Measurements from ENCODE around the gene ZNF398.
"Not testable (repeated sequence)": the region's sequence is repeated elsewhere in the genome, so short reads cannot be mapped to it uniquely, and the experiment has no call there.

Gene ZNF398

DNA sequence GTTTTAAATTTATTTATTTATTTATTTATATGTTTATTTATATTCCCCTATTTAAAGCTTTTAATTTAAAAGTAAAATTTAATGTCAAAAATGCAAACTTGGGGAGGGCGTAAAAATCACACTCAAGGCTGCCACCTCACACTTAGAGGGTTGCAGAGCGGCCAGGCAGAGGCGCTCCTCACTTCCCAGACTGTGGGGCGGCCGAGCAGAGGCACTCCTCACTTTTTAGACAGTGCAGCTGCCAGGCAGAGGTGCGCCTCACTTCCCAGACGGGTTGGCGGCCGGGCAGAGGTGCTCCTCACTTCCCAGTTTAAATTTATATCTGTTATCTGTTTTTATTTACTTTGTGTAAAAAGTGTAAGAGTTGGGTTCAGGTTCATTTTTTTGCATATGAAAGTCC, 11.1 kb upstream of the ZNF398 start:
- Mint-ChIP-seq H3K27me3 (no peaks in the 10 kb centered on the region), H3K4me3 (no peak overlapping the region), H3K4me1 (ENCODE audit: low read depth) (no peaks in the 10 kb centered on the region), H3K36me3 (ENCODE audit: low read depth) (peaks cover 29% of the 10 kb centered on the region), H3K9me3 (no peaks in the 10 kb centered on the region), H3K27ac (no peak overlapping the region)

DNA sequence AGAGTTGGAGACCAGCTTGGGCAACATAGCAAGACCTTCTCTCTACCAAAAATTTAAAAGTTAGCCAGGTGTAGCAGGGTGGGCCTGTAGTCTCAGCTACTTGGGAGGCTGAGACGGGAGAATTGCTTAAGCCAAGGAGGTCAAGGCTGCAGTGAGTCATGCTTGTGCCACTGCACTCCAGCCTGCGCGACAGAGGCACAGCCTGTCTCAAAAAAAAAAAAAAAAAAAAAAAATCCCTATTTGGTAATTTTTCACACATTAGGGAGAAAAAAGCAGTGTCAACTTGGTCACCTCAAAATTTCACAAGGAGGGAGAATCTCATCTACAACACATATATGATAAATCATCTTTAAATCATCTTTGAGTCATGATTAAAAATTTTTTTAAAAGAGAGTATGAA, 6.4 kb upstream of the ZNF398 start:
- Mint-ChIP-seq H3K4me3 (no peak overlapping the region), H3K27me3 (no peaks in the 10 kb centered on the region)

DNA sequence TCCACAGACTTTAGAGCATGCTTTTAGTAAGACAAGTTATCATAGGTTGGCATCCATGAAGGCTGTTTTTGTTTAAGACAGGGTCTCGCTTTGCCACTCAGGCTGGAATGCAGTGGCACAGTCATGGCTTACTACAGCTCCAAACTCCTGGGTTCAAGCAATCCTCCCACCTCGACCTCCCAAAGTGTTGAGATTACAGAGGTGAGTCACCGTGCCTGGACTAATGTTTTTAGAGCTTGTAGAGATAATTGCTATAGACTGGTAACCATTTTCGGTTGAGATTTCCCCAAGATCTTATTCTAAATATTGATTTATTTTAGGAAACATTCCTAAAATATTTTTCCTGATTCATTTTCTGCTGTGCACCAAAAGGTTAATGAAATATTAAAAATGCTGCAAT, 5.4 kb upstream of the ZNF398 start:
- Mint-ChIP-seq H3K4me1 (ENCODE audit: low read depth) (peaks cover 20% of the 10 kb centered on the region), H3K4me3 (no peak overlapping the region), H3K27ac (no peak overlapping the region), H3K9me3 (no peaks in the 10 kb centered on the region), H3K36me3 (ENCODE audit: low read depth) (peaks cover 19% of the 10 kb centered on the region), H3K27me3 (no peaks in the 10 kb centered on the region)

More for the DNA sequence above, 6.4 kb upstream of the ZNF398 start:
- Mint-ChIP-seq H3K27ac (no peak overlapping the region), H3K9me3 (no peaks in the 10 kb centered on the region), H3K36me3 (ENCODE audit: low read depth) (peaks cover 17% of the 10 kb centered on the region), H3K4me1 (ENCODE audit: low read depth) (peaks cover 10% of the 10 kb centered on the region)

DNA sequence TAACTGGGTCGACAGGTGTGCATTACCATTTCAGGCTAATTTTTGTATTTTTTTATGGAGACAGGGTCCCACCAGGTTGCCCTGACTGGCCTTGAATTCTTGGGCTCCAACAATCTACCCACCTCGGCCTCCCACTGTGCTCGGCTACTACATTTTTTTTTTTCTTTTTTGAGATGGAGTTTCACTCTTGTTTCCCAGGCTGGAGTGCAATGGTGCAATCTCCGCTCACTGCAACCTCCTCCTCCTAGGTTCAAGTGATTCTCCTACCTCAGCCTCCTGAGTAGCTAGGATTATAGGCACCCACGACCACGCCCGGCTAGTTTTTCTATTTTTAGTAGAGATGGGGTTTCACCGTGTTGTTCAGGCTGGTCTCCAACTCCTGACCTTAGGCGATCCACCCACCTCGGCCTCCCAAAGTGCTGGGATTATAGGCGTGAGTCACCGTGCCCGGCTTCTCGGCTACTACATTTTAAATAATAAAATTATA, 2.8 kb upstream of the ZNF398 start:
- not testable (repeated sequence) for H3K27ac Mint-ChIP-seq, H3K27me3 Mint-ChIP-seq, H3K9me3 Mint-ChIP-seq, H3K4me3 Mint-ChIP-seq
- H3K4me1 Mint-ChIP-seq (ENCODE audit: low read depth), result peaks cover 30% of the 10 kb centered on the region
- peaks cover 13% of the 10 kb centered on the region for H3K36me3 Mint-ChIP-seq (ENCODE audit: low read depth)

DNA sequence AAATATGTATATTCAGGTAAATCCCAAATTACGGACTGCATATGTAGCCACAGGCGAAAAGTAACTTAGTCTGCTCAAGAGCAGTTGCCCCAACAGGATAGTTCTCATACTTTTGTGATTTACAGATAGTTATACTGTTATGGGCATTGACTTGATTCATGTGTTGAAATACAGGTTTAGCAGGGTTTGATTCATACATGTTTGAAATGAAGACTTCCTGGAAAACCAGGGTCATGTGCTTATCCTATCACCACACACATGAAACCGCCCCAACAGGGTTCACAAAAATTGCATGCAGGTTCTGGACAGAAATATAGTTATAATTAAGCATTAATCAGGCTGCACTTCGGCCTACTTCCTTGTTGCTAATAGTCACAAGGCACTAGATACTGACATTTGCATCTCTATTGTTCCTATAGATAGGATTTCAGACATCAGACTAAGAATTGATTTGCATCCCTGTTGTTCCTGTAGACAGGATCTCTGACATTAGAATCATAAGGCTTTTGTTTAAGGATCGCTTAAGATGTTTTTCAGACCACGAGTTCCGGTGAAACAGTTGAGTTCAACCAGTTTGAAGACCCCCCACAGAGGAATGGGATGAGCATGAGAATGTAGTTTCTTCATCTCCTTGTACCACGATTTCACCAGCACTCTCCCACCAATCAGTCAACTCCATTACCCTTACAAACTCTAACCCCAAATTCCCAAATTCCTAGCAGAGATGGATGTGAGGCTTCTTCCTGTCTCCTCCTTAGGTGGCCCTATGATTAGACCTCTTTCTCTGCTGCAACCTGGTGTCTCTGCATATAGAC, 2.0 kb upstream of the ZNF398 start:
- no peaks in the 10 kb centered on the region for H3K9me3 Mint-ChIP-seq
- peaks cover 35% of the 10 kb centered on the region for H3K4me1 Mint-ChIP-seq (ENCODE audit: low read depth)
- peak overlapping the region; percentile 62 for H3K27ac Mint-ChIP-seq

DNA sequence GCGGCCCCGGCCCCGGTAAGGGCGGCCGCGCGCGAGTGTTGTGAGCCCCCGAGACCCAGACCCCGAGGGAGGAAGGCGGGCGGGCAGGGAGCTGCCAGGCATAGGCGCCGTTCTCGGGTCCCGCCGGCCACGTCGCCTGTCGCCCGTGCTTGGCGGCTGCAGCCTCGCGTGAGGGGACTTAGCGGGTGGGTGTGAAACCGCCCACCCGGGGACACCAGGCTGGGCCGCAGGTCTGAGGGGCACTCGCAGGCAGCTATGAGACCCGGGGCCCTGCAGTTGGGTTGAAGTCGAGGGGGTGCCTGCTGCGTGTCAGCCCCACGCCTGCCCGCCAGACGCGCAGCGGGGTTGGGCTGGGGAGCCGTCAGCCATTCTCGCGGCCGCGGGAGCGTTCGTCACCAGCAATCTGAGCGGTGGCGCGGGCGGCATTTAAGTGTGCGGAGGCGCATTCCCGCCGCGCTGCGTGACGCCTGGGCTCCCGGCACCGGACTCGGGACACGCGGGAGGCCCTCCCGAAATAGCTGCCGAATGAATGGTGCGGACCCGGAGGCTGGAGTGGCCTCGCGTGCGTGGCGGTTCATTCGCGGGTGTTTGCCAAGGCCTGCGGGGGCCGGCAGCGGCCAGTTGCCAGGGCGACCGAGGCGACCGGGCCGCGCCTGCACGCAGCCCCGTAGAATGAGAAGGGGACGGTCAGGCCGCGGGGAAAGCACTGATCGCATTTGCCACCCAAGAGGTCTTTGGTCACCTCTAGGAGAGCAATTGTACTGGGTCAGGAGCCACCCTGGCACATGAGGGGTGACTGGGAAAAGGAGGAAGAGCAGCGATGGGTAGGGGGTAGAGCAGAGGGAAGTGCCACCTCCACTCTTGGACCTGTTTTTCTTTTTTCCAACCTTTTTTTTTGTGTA, 750 bp downstream of the ZNF398 start:
- Mint-ChIP-seq H3K27ac (peak overlapping the region; percentile 77), H3K4me3 (peak overlapping the region; percentile 87), H3K36me3 (ENCODE audit: low read depth) (peaks cover 15% of the 10 kb centered on the region), H3K9me3 (no peaks in the 10 kb centered on the region), H3K27me3 (no peaks in the 10 kb centered on the region), H3K4me1 (ENCODE audit: low read depth) (peaks cover 40% of the 10 kb centered on the region)

More for the DNA sequence above, 2.0 kb upstream of the ZNF398 start:
- H3K27me3 Mint-ChIP-seq, result no peaks in the 10 kb centered on the region
- H3K4me3 Mint-ChIP-seq, result peak overlapping the region; percentile 92
- H3K36me3 Mint-ChIP-seq (ENCODE audit: low read depth), result peaks cover 13% of the 10 kb centered on the region

DNA sequence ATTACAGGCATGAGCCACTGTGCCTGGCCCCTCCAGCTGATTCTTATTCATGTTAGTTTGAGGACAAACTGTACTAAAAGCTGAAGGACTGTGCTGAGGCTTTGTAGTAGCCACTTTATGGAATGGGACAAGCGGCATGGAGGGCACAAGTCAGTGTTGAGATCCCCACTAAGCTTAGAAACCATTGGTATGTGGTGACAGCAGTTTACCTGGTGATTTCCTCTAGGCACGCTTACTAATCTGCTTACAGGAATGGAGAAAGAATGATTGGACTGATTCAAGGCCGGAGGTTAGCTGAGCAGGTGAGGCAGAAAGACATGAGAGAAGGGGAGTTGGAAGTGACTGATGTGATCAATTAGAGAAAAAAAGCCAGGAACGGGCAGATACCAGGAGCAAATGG, 3.7 kb downstream of the ZNF398 start:
- no peaks in the 10 kb centered on the region for H3K9me3 Mint-ChIP-seq
- H3K27me3 Mint-ChIP-seq, result no peaks in the 10 kb centered on the region
- H3K36me3 Mint-ChIP-seq (ENCODE audit: low read depth), result peaks cover 31% of the 10 kb centered on the region
- H3K4me3 Mint-ChIP-seq, result no peak overlapping the region
- H3K4me1 Mint-ChIP-seq (ENCODE audit: low read depth), result peaks cover 28% of the 10 kb centered on the region
- no peak overlapping the region for H3K27ac Mint-ChIP-seq

DNA sequence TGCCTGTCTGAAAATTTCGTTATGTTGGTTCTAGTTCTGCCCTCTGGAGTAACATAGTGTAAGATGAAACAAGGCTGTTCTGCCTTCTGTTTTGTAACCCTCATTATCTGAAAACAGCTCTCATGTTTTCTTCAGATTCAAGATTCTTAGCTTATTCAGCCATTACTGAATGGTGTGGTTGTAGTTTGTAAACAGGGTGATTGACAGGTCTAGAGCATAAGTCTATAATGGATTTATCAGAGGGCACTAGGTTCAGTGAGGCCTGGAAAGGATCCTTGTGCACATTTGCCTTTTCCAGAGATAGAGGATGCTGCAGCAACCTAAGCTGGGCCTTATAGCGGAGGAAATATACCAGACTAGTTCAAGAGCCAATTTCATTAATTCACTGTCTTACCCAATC, 6.1 kb downstream of the ZNF398 start:
- no peaks in the 10 kb centered on the region for H3K27me3 Mint-ChIP-seq
- no peak overlapping the region for H3K27ac Mint-ChIP-seq
- H3K4me1 Mint-ChIP-seq (ENCODE audit: low read depth), result peaks cover 22% of the 10 kb centered on the region
- peaks cover 39% of the 10 kb centered on the region for H3K36me3 Mint-ChIP-seq (ENCODE audit: low read depth)
- H3K4me3 Mint-ChIP-seq, result no peak overlapping the region
- H3K9me3 Mint-ChIP-seq, result no peaks in the 10 kb centered on the region

DNA sequence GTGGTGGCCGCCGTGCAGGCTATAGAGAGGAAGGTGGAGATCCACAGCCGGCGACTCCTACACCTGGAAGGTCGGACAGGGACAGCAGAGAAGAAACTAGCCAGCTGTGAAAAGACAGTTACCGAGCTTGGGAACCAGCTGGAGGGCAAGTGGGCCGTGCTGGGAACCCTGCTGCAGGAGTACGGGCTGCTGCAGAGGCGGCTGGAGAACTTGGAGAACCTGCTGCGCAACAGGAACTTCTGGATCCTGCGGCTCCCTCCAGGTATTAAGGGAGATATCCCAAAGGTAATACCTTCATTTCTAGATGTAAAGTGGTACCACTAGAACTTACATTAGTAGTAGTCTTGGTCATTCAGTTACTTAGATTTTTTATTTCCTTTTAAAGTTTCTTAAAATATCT, 6.8 kb downstream of the ZNF398 start:
- H3K4me3 Mint-ChIP-seq, result no peak overlapping the region
- H3K27ac Mint-ChIP-seq, result no peak overlapping the region
- H3K4me1 Mint-ChIP-seq (ENCODE audit: low read depth), result peaks cover 16% of the 10 kb centered on the region
- H3K9me3 Mint-ChIP-seq, result no peaks in the 10 kb centered on the region
- H3K36me3 Mint-ChIP-seq (ENCODE audit: low read depth), result peaks cover 40% of the 10 kb centered on the region
- no peaks in the 10 kb centered on the region for H3K27me3 Mint-ChIP-seq

DNA sequence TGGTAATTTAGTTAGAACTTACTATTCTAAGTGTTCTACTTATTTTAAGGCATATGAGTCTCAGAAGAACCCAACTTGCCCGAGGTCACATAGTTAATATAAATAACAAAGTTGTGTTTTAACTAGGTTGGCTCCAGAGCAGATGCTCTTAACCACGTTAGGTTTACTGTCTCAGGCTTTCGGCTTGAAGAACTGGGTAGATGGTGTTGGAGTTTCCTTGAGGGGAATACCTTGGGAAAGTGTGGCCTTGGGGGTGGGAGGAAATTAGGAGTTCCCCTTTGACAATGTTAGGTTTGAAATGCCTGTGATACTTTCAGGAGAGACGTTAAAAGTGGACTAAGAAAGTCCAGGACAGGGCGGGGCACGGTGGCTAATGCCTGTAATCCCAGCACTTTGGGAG, 9.6 kb downstream of the ZNF398 start:
- H3K4me3 Mint-ChIP-seq, result no peak overlapping the region
- H3K36me3 Mint-ChIP-seq (ENCODE audit: low read depth), result peaks cover 57% of the 10 kb centered on the region
- no peaks in the 10 kb centered on the region for H3K9me3 Mint-ChIP-seq
- H3K27ac Mint-ChIP-seq, result no peak overlapping the region
- H3K4me1 Mint-ChIP-seq (ENCODE audit: low read depth), result peaks cover 22% of the 10 kb centered on the region
- H3K27me3 Mint-ChIP-seq, result no peaks in the 10 kb centered on the region

DNA sequence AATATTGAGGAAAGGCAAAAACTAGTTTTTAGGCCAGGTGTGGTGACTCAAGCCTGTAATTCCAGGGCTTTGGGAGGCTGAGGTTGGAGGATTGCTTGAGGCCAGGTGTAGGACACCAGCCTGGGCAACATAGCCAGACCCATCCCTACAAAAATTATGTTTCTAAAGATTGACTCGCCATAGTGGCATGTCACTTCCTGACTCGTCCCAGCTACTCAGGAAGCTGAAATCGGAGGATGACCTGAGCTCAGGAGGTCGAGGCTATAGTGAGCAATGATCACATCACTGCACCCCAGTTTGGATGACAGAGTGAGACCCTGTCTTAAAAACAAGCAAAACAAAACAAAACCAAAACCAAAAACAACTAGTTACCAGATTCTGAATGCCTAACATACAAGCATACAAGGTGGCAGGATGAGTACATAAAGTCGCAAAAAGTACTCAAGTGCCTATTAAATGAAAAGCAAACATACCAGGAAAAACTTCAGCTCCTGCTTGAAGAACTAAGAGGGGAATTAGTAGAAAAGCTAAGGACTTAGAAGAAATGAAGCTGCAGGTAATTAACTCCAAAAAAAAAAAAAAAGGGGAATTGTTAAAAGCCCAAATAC, 14.1 kb downstream of the ZNF398 start:
- Mint-ChIP-seq H3K36me3 (ENCODE audit: low read depth) (peaks cover 54% of the 10 kb centered on the region), H3K9me3 (no peaks in the 10 kb centered on the region), H3K27me3 (no peaks in the 10 kb centered on the region), H3K4me1 (ENCODE audit: low read depth) (peaks cover 22% of the 10 kb centered on the region), H3K4me3 (no peak overlapping the region), H3K27ac (peak overlapping the region; percentile 40)

DNA sequence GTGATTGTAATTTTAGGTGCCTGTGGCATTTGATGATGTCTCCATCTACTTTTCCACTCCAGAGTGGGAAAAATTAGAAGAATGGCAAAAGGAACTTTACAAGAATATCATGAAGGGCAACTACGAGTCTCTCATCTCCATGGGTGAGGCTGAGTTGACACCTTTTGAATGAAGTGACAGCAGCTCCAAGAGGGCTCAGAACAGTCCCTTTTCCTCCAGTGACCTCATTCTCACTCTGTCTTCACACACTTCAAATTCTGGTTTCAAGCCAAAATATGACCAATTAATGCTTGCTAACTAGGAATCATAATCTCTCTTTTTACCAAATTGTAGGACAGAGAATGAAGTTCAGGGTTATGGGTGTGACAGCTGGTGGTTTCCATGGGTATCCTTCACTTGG, 18.9 kb downstream of the ZNF398 start:
- H3K4me1 Mint-ChIP-seq (ENCODE audit: low read depth), result peaks cover 3% of the 10 kb centered on the region
- peaks cover 57% of the 10 kb centered on the region for H3K36me3 Mint-ChIP-seq (ENCODE audit: low read depth)
- no peaks in the 10 kb centered on the region for H3K9me3 Mint-ChIP-seq
- H3K27ac Mint-ChIP-seq, result no peak overlapping the region
- no peak overlapping the region for H3K4me3 Mint-ChIP-seq
- H3K27me3 Mint-ChIP-seq, result no peaks in the 10 kb centered on the region

DNA sequence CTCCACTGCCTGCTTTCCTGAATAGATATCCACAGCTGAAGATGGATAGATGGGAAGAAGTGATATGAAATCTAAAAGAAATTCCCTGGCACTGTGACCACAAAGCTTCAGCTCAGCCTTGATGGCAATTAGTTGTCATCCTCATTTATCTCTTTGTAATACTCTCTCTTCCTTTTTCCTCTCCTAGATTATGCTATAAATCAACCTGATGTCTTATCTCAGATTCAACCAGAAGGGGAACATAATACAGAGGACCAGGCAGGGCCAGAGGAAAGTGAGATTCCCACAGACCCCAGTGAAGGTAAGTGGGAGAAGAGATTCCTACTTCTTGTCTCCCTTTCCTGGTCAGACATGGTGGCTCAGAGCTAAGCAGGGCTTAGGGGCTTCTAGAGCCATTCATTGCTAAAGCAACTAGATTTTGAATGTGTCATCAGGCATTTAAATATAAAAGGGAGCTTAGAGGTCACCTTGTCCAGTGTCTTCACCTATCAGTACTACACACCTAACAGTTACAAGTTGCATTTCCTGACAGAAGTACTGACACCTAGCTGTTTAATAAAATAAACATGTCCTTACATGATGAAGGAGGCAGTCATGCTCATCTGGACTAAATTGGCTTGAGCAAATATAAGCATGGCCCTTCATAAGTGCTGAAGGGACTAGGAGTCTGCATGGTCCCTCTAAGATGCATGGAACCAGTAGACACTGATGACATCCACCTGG, 19.5 kb downstream of the ZNF398 start:
- Mint-ChIP-seq H3K27ac (no peak overlapping the region), H3K27me3 (no peaks in the 10 kb centered on the region), H3K9me3 (no peaks in the 10 kb centered on the region), H3K4me3 (no peak overlapping the region), H3K4me1 (ENCODE audit: low read depth) (no peaks in the 10 kb centered on the region), H3K36me3 (ENCODE audit: low read depth) (peaks cover 52% of the 10 kb centered on the region)

DNA sequence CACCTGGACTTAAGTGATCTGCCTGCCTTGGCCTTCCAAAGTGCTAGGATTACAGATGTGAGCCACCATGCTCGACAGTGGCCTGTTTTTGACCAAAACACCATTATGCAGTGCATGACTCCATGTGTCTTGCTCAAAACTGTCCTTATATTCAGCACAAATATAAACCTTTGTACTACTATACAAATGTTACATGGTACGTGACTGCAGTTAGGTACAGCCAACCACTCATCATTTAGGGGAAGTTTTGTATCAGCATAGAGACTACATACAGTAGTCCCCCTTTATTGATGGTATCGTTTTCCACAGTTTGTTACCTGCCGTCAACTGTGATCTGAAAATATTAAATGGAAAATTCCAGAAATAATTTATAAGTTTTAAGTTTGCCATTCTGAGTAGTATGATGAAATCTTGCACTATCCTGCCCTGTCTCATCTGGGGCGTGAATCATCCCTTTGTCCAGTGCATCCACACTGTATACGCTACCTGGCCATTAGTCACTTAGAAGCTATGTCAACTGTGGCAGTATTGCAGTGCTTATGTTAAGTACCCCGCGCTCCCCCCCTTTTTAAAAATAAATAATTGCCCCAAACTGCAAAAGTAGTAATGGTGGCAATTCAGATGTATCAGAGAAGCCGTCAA, 24.8 kb downstream of the ZNF398 start:
- H3K27me3 Mint-ChIP-seq, result no peaks in the 10 kb centered on the region
- H3K27ac Mint-ChIP-seq, result no peak overlapping the region
- H3K4me1 Mint-ChIP-seq (ENCODE audit: low read depth), result no peaks in the 10 kb centered on the region
- no peaks in the 10 kb centered on the region for H3K9me3 Mint-ChIP-seq
- H3K4me3 Mint-ChIP-seq, result no peak overlapping the region
- H3K36me3 Mint-ChIP-seq (ENCODE audit: low read depth), result peaks cover 43% of the 10 kb centered on the region

All from stimulated activated naive CD8-positive, alpha-beta T cell treated with anti-CD3 and anti-CD28 coated beads, Interleukin-15, Interleukin-2, amounts not matched to agents 100 ng/mL and 50 ng/mL, for 24 hours (primary cell).